Nephron (organoid): ENCODE data around the gene MDN1.

Experiments used
- H3K27ac Mint-ChIP-seq, 3 experiments: 2 replicates each; pipeline ENCODE4 v1.8.0; 2020; ENCODE audit warnings: mixed read lengths in 3 of 3, mild to moderate bottlenecking in 2 of 3, moderate library complexity in 1 of 3
- H3K27me3 Mint-ChIP-seq: 2 replicates; pipeline ENCODE4 v1.8.0; 2021; ENCODE audit warnings: low read depth, mild to moderate bottlenecking, moderate library complexity, mixed read lengths
- H3K36me3 Mint-ChIP-seq: 2 replicates; pipeline ENCODE4 v1.8.0; 2020; ENCODE audit warnings: low read depth, mixed read lengths
- H3K4me1 Mint-ChIP-seq: 2 replicates; pipeline ENCODE4 v1.8.0; 2020; ENCODE audit warnings: mixed read lengths
- H3K4me3 Mint-ChIP-seq, 3 experiments: 2 replicates each; pipeline ENCODE4 v1.8.0; 2020; ENCODE audit warnings: mild to moderate bottlenecking in 3 of 3, mixed read lengths in 3 of 3, moderate library complexity in 2 of 3
- H3K9me3 Mint-ChIP-seq: 2 replicates; pipeline ENCODE4 v1.8.0; 2020; ENCODE audit warnings: mixed read lengths
- TF ChIP-seq, protein P1 (sequence below), 3 experiments: fragments of 200-600 bp; sonication (generic); IDR thresholded peaks; one replicate each; pipeline ENCODE4 v1.5.0; 2021; ENCODE audit warnings: antibody characterized with exemption in 3 of 3; ENCODE audit not compliant: unreplicated experiment in 3 of 3

The MDN1 gene

GRCh38 chr6:89729818-89730217 lies 89.8 kb downstream of the MDN1 start:
- Mint-ChIP-seq H3K4me1 (no peaks in the 10 kb centered on the region), H3K9me3 (no peaks in the 10 kb centered on the region), H3K27ac (peak overlapping the region in 1 of 3 experiments; percentile 31), H3K4me3 (no peak overlapping the region), H3K36me3 (peaks cover 59% of the 10 kb centered on the region), H3K27me3 (no peaks in the 10 kb centered on the region)
- TF ChIP-seq, protein P1, sequence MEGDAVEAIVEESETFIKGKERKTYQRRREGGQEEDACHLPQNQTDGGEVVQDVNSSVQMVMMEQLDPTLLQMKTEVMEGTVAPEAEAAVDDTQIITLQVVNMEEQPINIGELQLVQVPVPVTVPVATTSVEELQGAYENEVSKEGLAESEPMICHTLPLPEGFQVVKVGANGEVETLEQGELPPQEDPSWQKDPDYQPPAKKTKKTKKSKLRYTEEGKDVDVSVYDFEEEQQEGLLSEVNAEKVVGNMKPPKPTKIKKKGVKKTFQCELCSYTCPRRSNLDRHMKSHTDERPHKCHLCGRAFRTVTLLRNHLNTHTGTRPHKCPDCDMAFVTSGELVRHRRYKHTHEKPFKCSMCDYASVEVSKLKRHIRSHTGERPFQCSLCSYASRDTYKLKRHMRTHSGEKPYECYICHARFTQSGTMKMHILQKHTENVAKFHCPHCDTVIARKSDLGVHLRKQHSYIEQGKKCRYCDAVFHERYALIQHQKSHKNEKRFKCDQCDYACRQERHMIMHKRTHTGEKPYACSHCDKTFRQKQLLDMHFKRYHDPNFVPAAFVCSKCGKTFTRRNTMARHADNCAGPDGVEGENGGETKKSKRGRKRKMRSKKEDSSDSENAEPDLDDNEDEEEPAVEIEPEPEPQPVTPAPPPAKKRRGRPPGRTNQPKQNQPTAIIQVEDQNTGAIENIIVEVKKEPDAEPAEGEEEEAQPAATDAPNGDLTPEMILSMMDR (IDR thresholded peaks at IDR 0.05; ENCODE audit: unreplicated experiment in 3 of 3): no peak

DNA sequence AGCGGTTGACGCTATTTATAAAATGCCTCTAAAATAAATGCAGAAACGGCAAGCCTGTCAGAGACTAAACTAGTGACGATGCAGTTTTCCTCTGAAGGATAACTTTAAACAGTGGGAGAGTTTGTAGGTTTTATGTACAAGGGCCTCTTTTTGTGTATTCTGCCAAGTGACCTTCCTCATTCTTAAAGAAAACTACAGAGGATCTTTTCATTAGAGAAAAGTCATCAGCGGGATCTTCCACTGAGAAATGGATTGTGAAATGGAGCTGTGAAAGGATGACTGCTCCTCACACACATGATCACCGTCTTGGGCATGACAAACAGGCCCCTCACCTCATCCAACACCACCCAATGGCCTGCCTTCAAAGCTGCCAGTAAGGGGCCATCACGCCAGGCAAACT lies 92.1 kb downstream of the MDN1 start:
- no peaks in the 10 kb centered on the region for H3K9me3 Mint-ChIP-seq
- TF ChIP-seq, protein P1 (IDR thresholded peaks at IDR 0.05; ENCODE audit: unreplicated experiment in 3 of 3): no peak
- H3K27me3 Mint-ChIP-seq: no peaks in the 10 kb centered on the region
- no peak overlapping the region for H3K27ac Mint-ChIP-seq
- peaks cover 69% of the 10 kb centered on the region for H3K36me3 Mint-ChIP-seq
- H3K4me3 Mint-ChIP-seq: no peak overlapping the region
- no peaks in the 10 kb centered on the region for H3K4me1 Mint-ChIP-seq

- Mint-ChIP-seq H3K36me3 (peaks cover 58% of the 10 kb centered on the region), H3K4me3 (no peak overlapping the region), H3K27ac (no peak overlapping the region), H3K9me3 (no peaks in the 10 kb centered on the region), H3K4me1 (no peaks in the 10 kb centered on the region), H3K27me3 (no peaks in the 10 kb centered on the region)
- TF ChIP-seq, protein P1 (IDR thresholded peaks at IDR 0.05; ENCODE audit: unreplicated experiment in 3 of 3): no peak
Measured at GRCh38 chr6:89724981-89725380, 94.6 kb downstream of the MDN1 start.

DNA sequence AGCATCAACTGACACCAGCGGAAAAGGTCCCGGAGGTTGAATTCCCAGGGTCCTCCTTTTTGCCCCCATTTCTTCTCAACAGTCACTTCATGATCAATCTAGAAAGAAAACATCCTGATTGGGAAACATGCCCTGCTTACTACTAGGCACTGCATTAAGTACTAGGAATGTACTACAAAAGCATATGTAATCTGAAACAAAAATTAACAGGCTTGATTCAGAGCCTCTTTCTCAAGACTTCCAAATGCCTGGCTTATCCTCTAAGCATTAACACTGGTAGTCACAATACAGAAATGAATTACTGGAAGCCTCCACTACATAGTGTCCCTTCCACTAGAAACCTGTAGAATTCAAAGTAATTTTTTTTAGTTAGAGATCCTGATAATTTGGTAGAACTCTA lies 96.5 kb downstream of the MDN1 start:
- H3K27me3 Mint-ChIP-seq: no peaks in the 10 kb centered on the region
- peaks cover 57% of the 10 kb centered on the region for H3K36me3 Mint-ChIP-seq
- TF ChIP-seq, protein P1 (IDR thresholded peaks at IDR 0.05; ENCODE audit: unreplicated experiment in 3 of 3): no peak
- no peak overlapping the region for H3K4me3 Mint-ChIP-seq
- no peaks in the 10 kb centered on the region for H3K9me3 Mint-ChIP-seq
- H3K27ac Mint-ChIP-seq: no peak overlapping the region
- no peaks in the 10 kb centered on the region for H3K4me1 Mint-ChIP-seq

GRCh38 chr6:89716532-89716931 lies 103.1 kb downstream of the MDN1 start:
- TF ChIP-seq, protein P1 (IDR thresholded peaks at IDR 0.05; ENCODE audit: unreplicated experiment in 3 of 3): no peak
- Mint-ChIP-seq H3K9me3 (no peaks in the 10 kb centered on the region), H3K4me3 (no peak overlapping the region), H3K27ac (no peak overlapping the region), H3K27me3 (no peaks in the 10 kb centered on the region), H3K36me3 (peaks cover 58% of the 10 kb centered on the region), H3K4me1 (peaks cover 12% of the 10 kb centered on the region)

- H3K36me3 Mint-ChIP-seq: peaks cover 66% of the 10 kb centered on the region
- H3K4me1 Mint-ChIP-seq: peaks cover 13% of the 10 kb centered on the region
- TF ChIP-seq, protein P1 (IDR thresholded peaks at IDR 0.05; ENCODE audit: unreplicated experiment in 3 of 3): no peak
- no peak overlapping the region for H3K27ac Mint-ChIP-seq
- no peaks in the 10 kb centered on the region for H3K9me3 Mint-ChIP-seq
- H3K4me3 Mint-ChIP-seq: no peak overlapping the region
- H3K27me3 Mint-ChIP-seq: no peaks in the 10 kb centered on the region
Measured at GRCh38 chr6:89711801-89712200, 107.8 kb downstream of the MDN1 start.
